ENCODE results near the gene AFTPH. TPM values are rescaled to one million over a fixed set of nuclear protein-coding genes. Genes with fewer than 3 reads are reported as not detected.

Gene AFTPH
- polyA plus RNA-seq, 4 donors: 63.1 to 78.0 (median 71.8) TPM

GRCh38 chr2:64607381-64608304 lies 83.5 kb downstream of the AFTPH start:
- DNase-seq (ENCODE audit: low read depth in 4 of 4, low spot score in 3 of 4): no peak

DNA sequence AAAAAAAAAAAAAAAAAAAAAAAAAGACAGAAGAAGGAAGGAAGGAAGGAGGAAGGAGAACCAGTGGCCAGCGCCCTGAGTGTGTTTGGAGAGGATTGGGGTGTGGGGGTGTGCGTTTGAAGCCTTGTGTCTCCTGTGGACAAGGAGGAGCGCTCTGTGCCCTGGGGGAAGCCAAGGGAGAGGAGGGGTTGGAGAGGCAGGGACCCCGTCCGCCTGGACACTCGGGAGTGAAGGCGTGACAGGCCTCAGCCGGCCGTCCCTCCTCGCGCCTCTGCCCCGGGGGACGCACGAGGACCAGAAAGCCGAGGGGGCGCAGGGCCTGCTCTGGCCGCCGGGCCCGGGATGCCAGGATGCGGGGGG lies 84.7 kb downstream of the AFTPH start:
- no peak for DNase-seq (ENCODE audit: low read depth in 4 of 4, low spot score in 3 of 4)

DNA sequence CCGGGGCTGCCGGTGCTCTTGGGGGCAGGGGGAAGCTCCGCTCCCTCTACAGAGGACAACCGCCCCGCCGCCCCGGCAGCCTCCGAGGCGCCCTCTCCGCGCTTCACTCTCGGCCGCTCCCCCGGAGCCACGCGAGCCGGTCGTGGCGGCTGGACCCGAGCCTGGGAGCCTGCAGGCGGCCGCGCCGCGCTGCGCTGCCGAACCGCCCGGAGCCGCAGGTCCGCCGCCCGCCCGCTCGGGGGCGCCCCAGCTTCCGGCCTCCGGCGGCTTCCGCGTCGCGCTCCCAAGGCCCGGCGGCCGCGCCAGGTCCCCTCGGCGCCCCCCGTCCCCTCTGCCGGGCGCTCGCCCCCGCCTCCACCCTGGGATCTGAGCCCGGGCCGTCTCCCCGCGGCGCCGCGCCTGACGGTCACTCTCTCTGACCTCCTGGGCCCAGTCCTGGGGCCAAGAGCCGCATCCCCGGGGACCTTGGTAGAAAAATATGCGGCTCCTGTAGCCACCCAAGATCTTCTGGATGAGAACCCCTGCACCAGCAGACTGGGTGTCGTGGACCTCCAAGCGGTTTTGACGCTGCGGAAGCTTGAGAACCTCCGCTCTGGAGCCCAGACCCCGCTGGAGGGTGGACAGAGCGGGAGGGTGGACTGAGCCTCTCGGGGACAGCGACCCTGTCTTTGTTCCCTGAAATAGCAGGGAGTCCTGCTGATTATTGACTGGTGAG lies 85.3 kb downstream of the AFTPH start:
- DNase-seq (ENCODE audit: low read depth in 4 of 4, low spot score in 3 of 4): no peak

- no peak for DNase-seq (ENCODE audit: low read depth in 4 of 4, low spot score in 3 of 4)
Observed at GRCh38 chr2:64609942-64610281, 85.8 kb downstream of the AFTPH start.

- DNase-seq (ENCODE audit: low read depth in 4 of 4, low spot score in 3 of 4): no peak
Observed at GRCh38 chr2:64610316-64610855, 86.3 kb downstream of the AFTPH start.

DNA sequence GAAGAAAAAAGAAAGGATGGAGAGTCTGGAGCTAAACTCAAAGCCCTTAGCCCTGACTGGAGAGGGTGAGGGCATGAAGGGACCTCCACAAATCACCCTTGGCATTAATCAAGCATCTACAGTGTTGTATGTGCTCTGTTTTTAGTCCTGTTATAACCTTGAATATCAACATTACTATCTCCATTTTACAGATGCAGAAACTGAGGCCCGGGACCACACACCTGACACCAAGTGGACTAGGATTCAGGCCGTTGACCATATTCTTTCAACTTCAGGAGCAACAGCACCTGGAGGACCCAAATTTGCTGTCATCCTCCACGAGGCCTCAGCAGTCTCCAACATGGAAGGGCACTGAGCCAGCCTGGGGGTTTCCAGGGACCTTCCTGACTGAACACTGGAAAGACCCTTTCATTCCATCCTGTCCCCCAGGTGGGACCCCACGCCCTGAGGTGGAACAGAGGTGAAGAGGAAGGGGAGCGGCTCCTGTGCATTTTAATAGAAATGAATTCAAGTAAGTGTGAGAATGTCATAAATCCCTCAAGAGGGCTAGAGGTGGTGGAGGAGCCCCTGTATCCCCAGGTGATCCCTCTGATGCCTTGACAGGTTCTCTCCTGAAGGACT lies 88.6 kb downstream of the AFTPH start:
- no peak for DNase-seq (ENCODE audit: low read depth in 4 of 4, low spot score in 3 of 4)

GRCh38 chr2:64613276-64613675 lies 89.1 kb downstream of the AFTPH start:
- no peak for DNase-seq (ENCODE audit: low read depth in 4 of 4, low spot score in 3 of 4)

DNA sequence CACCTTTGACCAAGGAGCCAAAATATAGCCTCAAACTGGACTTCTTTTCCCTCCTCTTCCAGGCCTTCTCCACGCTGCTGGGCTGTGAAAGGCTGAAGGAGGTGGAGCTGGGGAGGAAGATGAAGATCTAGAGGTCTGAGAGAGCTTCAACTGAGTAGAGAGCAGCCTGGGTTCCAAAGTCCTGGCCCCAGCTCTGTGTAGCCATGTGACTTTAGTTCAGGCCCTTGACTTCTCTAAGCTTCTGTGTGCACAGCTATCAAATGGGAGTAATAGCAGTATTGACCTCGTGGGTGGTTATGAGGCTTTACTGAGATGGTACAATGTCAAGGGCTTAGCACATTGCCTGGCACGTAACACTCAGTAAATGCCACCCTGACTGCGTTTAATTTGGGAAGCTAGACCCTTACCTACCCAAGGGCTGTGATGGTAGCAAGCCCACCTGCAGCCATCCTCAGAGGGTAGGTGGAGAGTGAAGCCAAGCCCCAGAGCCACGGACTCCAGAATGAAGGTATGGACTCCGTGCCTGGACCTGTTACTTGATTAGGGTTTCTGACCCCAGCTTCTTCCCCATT lies 91.2 kb downstream of the AFTPH start:
- no peak for DNase-seq (ENCODE audit: low read depth in 4 of 4, low spot score in 3 of 4)

GRCh38 chr2:64615844-64616536 lies 91.9 kb downstream of the AFTPH start:
- DNase-seq (ENCODE audit: low read depth in 4 of 4, low spot score in 3 of 4): no peak

- no peak for DNase-seq (ENCODE audit: low read depth in 4 of 4, low spot score in 3 of 4)
Observed at GRCh38 chr2:64617631-64618151, 93.6 kb downstream of the AFTPH start.

DNA sequence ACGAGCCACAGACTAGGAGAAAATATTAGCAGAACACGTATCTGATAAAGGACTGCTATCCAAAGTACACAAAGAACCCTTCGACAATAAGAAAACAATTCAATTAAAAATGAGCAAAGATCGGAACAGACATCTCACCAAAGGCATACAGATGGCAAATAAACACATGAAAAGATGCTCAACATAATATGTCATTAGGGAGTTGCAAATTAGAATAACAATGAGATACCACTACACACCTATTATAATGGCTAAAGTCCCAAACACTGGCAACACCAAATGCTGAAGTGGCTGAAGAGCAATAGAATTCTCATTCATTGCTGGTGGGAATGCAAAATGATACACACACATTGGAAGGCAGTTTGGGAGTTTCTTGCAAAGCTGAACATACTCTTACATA lies 96.5 kb downstream of the AFTPH start:
- no peak for DNase-seq (ENCODE audit: low read depth in 4 of 4, low spot score in 3 of 4)

GRCh38 chr2:64622443-64623241 lies 98.5 kb downstream of the AFTPH start:
- DNase-seq (ENCODE audit: low read depth in 4 of 4, low spot score in 3 of 4): no peak

DNA sequence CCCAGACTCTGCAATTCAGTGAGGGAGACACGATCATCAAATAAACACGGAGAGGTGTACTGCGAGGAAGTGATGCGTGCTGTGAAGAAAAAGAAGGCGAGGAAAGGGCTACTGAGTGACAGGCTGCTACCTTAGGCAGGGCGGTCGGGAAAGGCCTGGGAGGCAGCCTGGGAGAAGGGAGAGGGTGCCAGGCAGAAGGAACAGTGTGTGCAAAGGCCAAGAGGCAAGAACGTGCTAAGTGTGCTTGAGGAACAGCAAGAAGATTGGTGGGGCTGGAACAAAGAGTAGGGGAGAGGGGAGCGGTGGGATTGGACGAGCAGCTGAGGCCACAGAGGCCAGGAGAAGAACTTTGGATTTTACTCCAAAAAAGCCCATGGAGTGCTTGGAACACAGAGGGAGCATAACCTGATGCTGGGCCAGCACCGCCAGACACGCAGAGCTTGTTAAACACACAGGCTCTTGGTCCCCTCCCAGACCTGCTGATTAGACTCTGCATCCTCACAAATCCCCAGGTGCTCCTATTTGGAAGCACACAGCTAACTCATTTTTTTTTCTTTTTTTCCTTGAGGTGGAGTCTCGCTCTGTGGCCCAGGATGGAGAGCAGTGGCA lies 99.2 kb downstream of the AFTPH start:
- DNase-seq (ENCODE audit: low read depth in 4 of 4, low spot score in 3 of 4): no peak

GRCh38 chr2:64624108-64624610 lies 100.0 kb downstream of the AFTPH start:
- no peak for DNase-seq (ENCODE audit: low read depth in 4 of 4, low spot score in 3 of 4)

DNA sequence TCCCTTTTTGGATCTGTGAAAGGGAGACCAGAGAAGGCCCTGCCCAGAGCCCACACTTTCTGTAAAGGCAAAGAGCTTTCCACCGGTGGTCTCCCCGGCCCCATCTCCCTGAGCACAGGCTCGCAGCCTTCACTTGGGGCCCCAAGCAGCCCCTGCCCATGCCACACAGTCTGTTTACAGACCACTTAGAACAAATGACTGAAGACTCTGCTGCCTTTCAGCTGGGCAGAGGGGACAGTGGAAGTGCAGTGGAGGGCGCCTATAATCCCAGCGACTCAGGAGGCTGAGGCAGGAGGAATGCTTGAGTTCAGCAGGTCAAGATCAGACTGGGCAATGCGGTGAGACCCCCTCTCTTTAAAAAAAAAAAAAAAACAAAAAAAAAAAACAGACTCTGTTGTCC lies 100.7 kb downstream of the AFTPH start:
- no peak for DNase-seq (ENCODE audit: low read depth in 4 of 4, low spot score in 3 of 4)

GRCh38 chr2:64625299-64626145 lies 101.4 kb downstream of the AFTPH start:
- no peak for DNase-seq (ENCODE audit: low read depth in 4 of 4, low spot score in 3 of 4)

- no peak for DNase-seq (ENCODE audit: low read depth in 4 of 4, low spot score in 3 of 4)
Observed at GRCh38 chr2:64626146-64626809, 102.2 kb downstream of the AFTPH start.

All from right renal pelvis (tissue), 4 donors.